ENCODE measurements around the gene NEU1. TPM values are rescaled to one million over a fixed set of nuclear protein-coding genes. Genes with fewer than 3 reads are reported as not detected.

NEU1 gene
- polyA plus RNA-seq, 1 of the 3 experiments (the other 2 are of a cell fraction): 43.0 TPM

DNA sequence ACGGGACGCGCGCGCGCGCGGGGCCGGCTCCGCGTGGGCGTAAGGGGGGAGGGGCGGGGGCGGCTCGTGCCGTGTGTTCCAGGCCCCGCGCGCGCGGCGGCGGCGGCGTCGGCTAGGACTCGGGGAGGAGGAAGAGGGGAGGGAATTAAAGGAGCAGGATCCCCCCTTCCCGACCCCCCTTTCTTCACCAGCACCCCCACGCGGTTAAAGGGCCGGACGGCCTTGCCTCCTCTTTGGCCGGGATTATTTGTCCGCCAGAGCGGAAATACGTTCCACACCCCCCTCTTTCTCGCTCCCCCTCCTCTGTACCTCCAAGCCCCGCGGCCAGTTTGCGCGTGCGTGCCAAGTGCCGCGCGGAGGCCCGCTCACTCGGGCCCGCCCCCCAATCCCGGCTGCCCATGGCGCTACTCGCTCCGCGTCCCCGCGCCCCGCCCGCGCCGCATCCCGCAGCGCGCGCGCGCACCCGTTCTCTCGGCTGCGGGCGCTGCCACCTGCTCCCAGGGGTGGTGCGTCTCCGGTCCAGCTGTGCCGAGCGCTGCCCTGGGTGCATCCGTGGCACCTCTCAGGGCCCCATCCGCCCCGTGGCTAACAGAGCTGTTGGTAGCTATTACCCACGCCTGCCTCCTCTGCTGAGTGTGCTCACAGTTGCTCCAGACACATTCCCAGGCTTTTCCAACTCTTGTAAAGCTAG lies 39.5 kb upstream of the NEU1 start, which contains the start of gene ZBTB12:
Gene ZBTB12, minus strand, starts transcription at position 134 of the 691 bp plus-strand sequence. CDS start 781 bp downstream, outside the sequence.
- CTCF ChIA-PET: interaction anchor here (0.6 to 1.4 kb wide), 6 partner anchors 13 to 104 kb away, joined by 3 to 4 read pairs (median 3); no protein-coding TSS in a partner anchor
- H3K4me1 ChIP-seq (ENCODE audit: control insufficient read depth in 1 of 2, insufficient read depth in 2 of 2, low read depth in 1 of 2, low read length in 1 of 2): peaks cover 5 to 33% of the 10 kb centered on the region in 2 experiments
- peak within 1 kb of the TSS; percentile 62 for H3K9ac ChIP-seq
- TF ChIP-seq IRF3 (IDR thresholded peaks at IDR 0.05; ENCODE audit: low read depth, low read length) (no peak), NRF1 (IDR thresholded peaks at IDR 0.05; ENCODE audit: low read depth, low read length) (peak; percentile 72), TCF12 (IDR thresholded peaks at IDR 0.05) (peak; percentile 25; the same call in 1 of the 2 replicates), PBX3 (IDR thresholded peaks at IDR 0.05) (peak; percentile 12; the same call in 1 of the 2 replicates), SMC3 (IDR thresholded peaks at IDR 0.05; ENCODE audit: low read depth, low read length) (no peak), TAF1 (IDR thresholded peaks at IDR 0.05; ENCODE audit: borderline replicate concordance, low read depth, low read length) (peak; percentile 31; the same call in 1 of the 2 replicates), TEAD4 (IDR thresholded peaks at IDR 0.05; ENCODE audit: borderline replicate concordance, insufficient read depth) (no peak), ELF1 (IDR thresholded peaks at IDR 0.05) (peak; percentile 32), MAX (IDR thresholded peaks at IDR 0.05; ENCODE audit: low read depth) (peak; percentile 64), NFIC (IDR thresholded peaks at IDR 0.05; ENCODE audit: borderline replicate concordance) (0 out of 2 replicates have a peak, but pooled peaks have one; percentile 5), EP300 (IDR thresholded peaks at IDR 0.05; ENCODE audit: borderline replicate concordance in 1 of 2, low read depth in 1 of 2, low read length in 1 of 2) (peak in 1 of 2 experiments; percentile 43; a peak in 1 of 4 replicates), RCOR1 (IDR thresholded peaks at IDR 0.05; ENCODE audit: low read length) (peak; percentile 34; the same call in 1 of the 2 replicates), RAD21 (IDR thresholded peaks at IDR 0.05; ENCODE audit: low read length) (peak; percentile 67), CHD2 (IDR thresholded peaks at IDR 0.05; ENCODE audit: low read length, partially characterized antibody) (peak; percentile 60), MXI1 (IDR thresholded peaks at IDR 0.05; ENCODE audit: low read depth, low read length) (peak; percentile 42; the same call in 1 of the 2 replicates), POLR2AphosphoS5 (IDR thresholded peaks at IDR 0.05; ENCODE audit: low read depth, low read length) (peak; percentile 59; the same call in 1 of the 2 replicates), SIN3A (IDR thresholded peaks at IDR 0.05; ENCODE audit: borderline replicate concordance, low read depth, low read length) (no peak), GABPA (IDR thresholded peaks at IDR 0.05; ENCODE audit: low read depth) (no peak; the same call in none of the 2 replicates), GATA2 (CRISPR knock-in tag; IDR thresholded peaks at IDR 0.05) (no peak)
- TF ChIP-seq, protein P1, sequence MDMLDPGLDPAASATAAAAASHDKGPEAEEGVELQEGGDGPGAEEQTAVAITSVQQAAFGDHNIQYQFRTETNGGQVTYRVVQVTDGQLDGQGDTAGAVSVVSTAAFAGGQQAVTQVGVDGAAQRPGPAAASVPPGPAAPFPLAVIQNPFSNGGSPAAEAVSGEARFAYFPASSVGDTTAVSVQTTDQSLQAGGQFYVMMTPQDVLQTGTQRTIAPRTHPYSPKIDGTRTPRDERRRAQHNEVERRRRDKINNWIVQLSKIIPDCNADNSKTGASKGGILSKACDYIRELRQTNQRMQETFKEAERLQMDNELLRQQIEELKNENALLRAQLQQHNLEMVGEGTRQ (IDR thresholded peaks at IDR 0.05; ENCODE audit: borderline replicate concordance, low read depth, low read length): no peak
- TF ChIP-seq, protein P2, sequence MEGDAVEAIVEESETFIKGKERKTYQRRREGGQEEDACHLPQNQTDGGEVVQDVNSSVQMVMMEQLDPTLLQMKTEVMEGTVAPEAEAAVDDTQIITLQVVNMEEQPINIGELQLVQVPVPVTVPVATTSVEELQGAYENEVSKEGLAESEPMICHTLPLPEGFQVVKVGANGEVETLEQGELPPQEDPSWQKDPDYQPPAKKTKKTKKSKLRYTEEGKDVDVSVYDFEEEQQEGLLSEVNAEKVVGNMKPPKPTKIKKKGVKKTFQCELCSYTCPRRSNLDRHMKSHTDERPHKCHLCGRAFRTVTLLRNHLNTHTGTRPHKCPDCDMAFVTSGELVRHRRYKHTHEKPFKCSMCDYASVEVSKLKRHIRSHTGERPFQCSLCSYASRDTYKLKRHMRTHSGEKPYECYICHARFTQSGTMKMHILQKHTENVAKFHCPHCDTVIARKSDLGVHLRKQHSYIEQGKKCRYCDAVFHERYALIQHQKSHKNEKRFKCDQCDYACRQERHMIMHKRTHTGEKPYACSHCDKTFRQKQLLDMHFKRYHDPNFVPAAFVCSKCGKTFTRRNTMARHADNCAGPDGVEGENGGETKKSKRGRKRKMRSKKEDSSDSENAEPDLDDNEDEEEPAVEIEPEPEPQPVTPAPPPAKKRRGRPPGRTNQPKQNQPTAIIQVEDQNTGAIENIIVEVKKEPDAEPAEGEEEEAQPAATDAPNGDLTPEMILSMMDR (IDR thresholded peaks at IDR 0.05): 0 out of 2 replicates have a peak, but pooled peaks have one; percentile 7
- no peaks in the 10 kb centered on the region for H3K9me3 ChIP-seq
- H3K79me2 ChIP-seq (ENCODE audit: insufficient read depth): peaks cover 15% of the 10 kb centered on the region; the same call in 1 of the 2 replicates
- H3K36me3 ChIP-seq (replicated peaks in 1 of 2; ENCODE audit: control insufficient read depth in 1 of 2, insufficient read depth in 2 of 2, low read length in 1 of 2): no peaks in the 10 kb centered on the region
- POLR2A ChIA-PET: interaction anchor here (0.6 to 1.4 kb wide), 8 partner anchors 9 to 1212 kb away, joined by 3 to 4 read pairs (median 3); partner anchors contain the start of gene DXO
- peak within 1 kb of the TSS; percentile 86 for H3K4me2 ChIP-seq
- H3K9me2 ChIP-seq: no peaks in the 10 kb centered on the region
- H3K4me3 ChIP-seq (ENCODE audit: low read depth in 2 of 2, low read length in 1 of 2): peak within 1 kb of the TSS; percentile 60 to 67
- H4K20me1 ChIP-seq (ENCODE audit: insufficient read depth): no peaks in the 10 kb centered on the region
- H3F3A ChIP-seq (replicated peaks; ENCODE audit: insufficient read depth): peaks cover 9% of the 10 kb centered on the region
- peak within 1 kb of the TSS; percentile 54; the same call in 1 of the 2 replicates for H2AFZ ChIP-seq (ENCODE audit: low read depth)
- H3K27ac ChIP-seq (ENCODE audit: low read depth in 2 of 2, low read length in 1 of 2): peak within 1 kb of the TSS; percentile 44 to 92; a peak in 3 of 4 replicates
- WGBS (ENCODE audit: low lambda C conversion rate): under 1% methylated on average over 21 of the region's 77 CpGs
- DNase-seq: peak; percentile 99
- no peaks in the 10 kb centered on the region for H3K27me3 ChIP-seq (ENCODE audit: insufficient read depth)
